ENCODE data around the gene NFKBIE. TPM values are rescaled to one million over a fixed set of nuclear protein-coding genes. Genes with fewer than 3 reads are reported as not detected.

Gene NFKBIE
- total and polyA plus RNA-seq, 9 of the 15 experiments (the other 6 are each of a cell fraction or from before 2014, with no cell fraction given) = 2.1 to 16.4 (median 11.7) TPM

- TF ChIP-seq ZNF511 (CRISPR knock-in tag; IDR thresholded peaks at IDR 0.05) = no peak; the same call in 1 of the 2 replicates
- peak; percentile 36; the same call in 1 of the 2 replicates for TF ChIP-seq NCOR1 (IDR thresholded peaks at IDR 0.05)
- TF ChIP-seq PKNOX1 (IDR thresholded peaks at IDR 0.05) = peak; percentile 96
- peak; percentile 54 for TF ChIP-seq RBBP5 (IDR thresholded peaks at IDR 0.05; ENCODE audit: borderline replicate concordance, insufficient read depth, low read length, poor library complexity, severe bottlenecking)
- 0 out of 2 replicates have a peak, but pooled peaks have one; percentile 2 for TF ChIP-seq CBFA2T3 (IDR thresholded peaks at IDR 0.05)
- TF ChIP-seq, protein P1, sequence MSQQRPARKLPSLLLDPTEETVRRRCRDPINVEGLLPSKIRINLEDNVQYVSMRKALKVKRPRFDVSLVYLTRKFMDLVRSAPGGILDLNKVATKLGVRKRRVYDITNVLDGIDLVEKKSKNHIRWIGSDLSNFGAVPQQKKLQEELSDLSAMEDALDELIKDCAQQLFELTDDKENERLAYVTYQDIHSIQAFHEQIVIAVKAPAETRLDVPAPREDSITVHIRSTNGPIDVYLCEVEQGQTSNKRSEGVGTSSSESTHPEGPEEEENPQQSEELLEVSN (IDR thresholded peaks at IDR 0.05; ENCODE audit: borderline replicate concordance in 1 of 2, extremely low read depth in 1 of 2, insufficient read depth in 1 of 2, insufficient read length in 1 of 2, low read depth in 1 of 2, low read length in 1 of 2, poor library complexity in 1 of 2, severe bottlenecking in 1 of 2) = peak in 1 of 2 experiments; percentile 13
- no peak for TF ChIP-seq SLC30A9 (CRISPR knock-in tag; IDR thresholded peaks at IDR 0.05)
- no peak for TF ChIP-seq CLOCK (CRISPR knock-in tag; IDR thresholded peaks at IDR 0.05; ENCODE audit: borderline replicate concordance)
- TF ChIP-seq ZNF830 (CRISPR knock-in tag; IDR thresholded peaks at IDR 0.05) = no peak
- no peak for TF ChIP-seq BCL6 (CRISPR knock-in tag; IDR thresholded peaks at IDR 0.05)
- TF ChIP-seq TOE1 (IDR thresholded peaks at IDR 0.05; ENCODE audit: borderline replicate concordance) = no peak
- TF ChIP-seq TOE1 (CRISPR knock-in tag; IDR thresholded peaks at IDR 0.05; ENCODE audit: borderline replicate concordance, low read depth) = no peak
- TF ChIP-seq ZNF431 (CRISPR knock-in tag; IDR thresholded peaks at IDR 0.05) = no peak; the same call in 1 of the 2 replicates
- no peak for TF ChIP-seq HLTF (IDR thresholded peaks at IDR 0.05)
- TF ChIP-seq ZNF133 (CRISPR knock-in tag; IDR thresholded peaks at IDR 0.05) = no peak
- peak; percentile 91 for TF ChIP-seq RB1 (IDR thresholded peaks at IDR 0.05; ENCODE audit: low read depth)
- TF ChIP-seq, protein P2, sequence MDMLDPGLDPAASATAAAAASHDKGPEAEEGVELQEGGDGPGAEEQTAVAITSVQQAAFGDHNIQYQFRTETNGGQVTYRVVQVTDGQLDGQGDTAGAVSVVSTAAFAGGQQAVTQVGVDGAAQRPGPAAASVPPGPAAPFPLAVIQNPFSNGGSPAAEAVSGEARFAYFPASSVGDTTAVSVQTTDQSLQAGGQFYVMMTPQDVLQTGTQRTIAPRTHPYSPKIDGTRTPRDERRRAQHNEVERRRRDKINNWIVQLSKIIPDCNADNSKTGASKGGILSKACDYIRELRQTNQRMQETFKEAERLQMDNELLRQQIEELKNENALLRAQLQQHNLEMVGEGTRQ (CRISPR knock-in tag; IDR thresholded peaks at IDR 0.05) = no peak
- TF ChIP-seq TCF7L2 (IDR thresholded peaks at IDR 0.05; ENCODE audit: low read depth, low read length) = no peak
- no peak for TF ChIP-seq HDAC6 (IDR thresholded peaks at IDR 0.05; ENCODE audit: low read depth, low read length)
- no peak; the same call in 1 of the 2 replicates for TF ChIP-seq ZNF263 (CRISPR knock-in tag; IDR thresholded peaks at IDR 0.05; ENCODE audit: borderline replicate concordance)
- TF ChIP-seq HNRNPUL1 (IDR thresholded peaks at IDR 0.05; ENCODE audit: low read length) = no peak
- no peak for TF ChIP-seq PHF21A (IDR thresholded peaks at IDR 0.05; ENCODE audit: borderline replicate concordance, low read depth)
- no peak; the same call in 1 of the 2 replicates for TF ChIP-seq NCOA1 (IDR thresholded peaks at IDR 0.05; ENCODE audit: low read depth)
Measured at GRCh38 chr6:44245912-44246662, 19.3 kb downstream of the NFKBIE start (continued).
